Upper lobe of left lung (tissue), 4 donors: ENCODE data around the gene PUM1.

Experiments
- CTCF ChIP-seq, 6 experiments: fragments of 450-650 bp in 4 of 6; fragments of 200-600 bp in 2 of 6; sonication (generic) in 2 of 6; IDR thresholded peaks; one replicate each; pipeline ENCODE4 v1.5.1; 2016 to 2019; ENCODE audit warnings: antibody characterized with exemption in 6 of 6
- POLR2A ChIP-seq, 4 donors: fragments of 450-650 bp; IDR thresholded peaks; one replicate each; pipeline ENCODE4 v1.5.1; 2016 to 2017; ENCODE audit warnings: antibody characterized with exemption in 4 of 4, mild to moderate bottlenecking in 2 of 4
- POLR2AphosphoS5 ChIP-seq, 2 donors: sonication (generic); formaldehyde crosslinking; IDR thresholded peaks; one replicate each; pipeline ENCODE4 v1.5.1; 2017; ENCODE audit warnings: antibody characterized with exemption in 2 of 2

- no peak for TF ChIP-seq CTCF (IDR thresholded peaks at IDR 0.05)
- TF ChIP-seq POLR2A (IDR thresholded peaks at IDR 0.05): no peak
- TF ChIP-seq POLR2AphosphoS5 (IDR thresholded peaks at IDR 0.05): no peak
These were observed 10.0 kb downstream of the PUM1 start for GRCh38 chr1:31055501-31055900.
